ENCODE measurements around the gene SYNGR3.
A peak's percentile ranks its signal among the peaks of the same experiment; 100 is the strongest.

The SYNGR3 gene

GRCh38 chr16:2023092-2024031 is 33.6 kb downstream of the SYNGR3 start:
- H3K4me3 ChIP-seq (ENCODE audit: low read length in 2 of 2) = peak overlapping the region; percentile 60 to 63
- H3K27ac ChIP-seq (ENCODE audit: low read depth in 2 of 2, low read length in 2 of 2) = peak overlapping the region; percentile 69 to 82
- peaks cover 18 to 19% of the 10 kb centered on the region in 2 donors for H3K27me3 ChIP-seq (ENCODE audit: control insufficient read depth in 2 of 2, insufficient read depth in 2 of 2, low read length in 2 of 2)
- H3K36me3 ChIP-seq (ENCODE audit: control insufficient read depth in 2 of 2, insufficient read depth in 2 of 2, low read length in 2 of 2) = no peaks in the 10 kb centered on the region
- peak overlapping the region; percentile 56 to 65 for H3K9ac ChIP-seq (ENCODE audit: low read depth in 1 of 2, low read length in 2 of 2)
- H3K4me1 ChIP-seq (ENCODE audit: control insufficient read depth in 2 of 2, insufficient read depth in 2 of 2, low read length in 2 of 2) = peaks cover 17 to 30% of the 10 kb centered on the region in 2 donors
- no peaks in the 10 kb centered on the region for H3K9me3 ChIP-seq (ENCODE audit: control insufficient read depth in 2 of 2, low read length in 2 of 2)

DNA sequence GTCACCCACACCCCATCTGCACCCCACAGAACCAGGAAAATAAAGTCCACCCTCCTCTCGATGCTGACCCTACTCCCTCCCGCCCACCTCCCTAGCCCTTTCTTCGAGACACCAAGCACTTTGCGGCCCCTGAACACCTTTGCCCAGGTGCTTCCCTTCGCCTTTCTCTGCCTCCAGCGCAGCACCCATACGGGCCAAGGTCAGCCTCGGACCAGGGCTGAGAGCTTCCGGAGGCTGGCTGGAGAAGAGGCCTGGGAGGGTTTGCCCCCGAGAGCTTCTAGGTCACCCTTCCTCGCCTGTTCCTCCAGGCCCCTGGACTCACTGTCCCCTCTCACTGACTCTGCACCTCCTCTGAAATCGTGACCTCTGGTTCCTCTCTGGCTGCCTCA is 34.3 kb downstream of the SYNGR3 start:
- Histone ChIP-seq H3K4me1 (ENCODE audit: control insufficient read depth in 2 of 2, insufficient read depth in 2 of 2, low read length in 2 of 2) (peaks cover 17 to 32% of the 10 kb centered on the region in 2 donors), H3K27ac (ENCODE audit: low read depth in 2 of 2, low read length in 2 of 2) (peak overlapping the region; percentile 69 to 82), H3K4me3 (ENCODE audit: low read length in 2 of 2) (no peak overlapping the region), H3K27me3 (ENCODE audit: control insufficient read depth in 2 of 2, insufficient read depth in 2 of 2, low read length in 2 of 2) (peaks cover 14 to 16% of the 10 kb centered on the region in 2 donors), H3K36me3 (ENCODE audit: control insufficient read depth in 2 of 2, insufficient read depth in 2 of 2, low read length in 2 of 2) (no peaks in the 10 kb centered on the region), H3K9me3 (ENCODE audit: control insufficient read depth in 2 of 2, low read length in 2 of 2) (no peaks in the 10 kb centered on the region), H3K9ac (ENCODE audit: low read depth in 1 of 2, low read length in 2 of 2) (peak overlapping the region in 1 of 2 donors; percentile 56)

DNA sequence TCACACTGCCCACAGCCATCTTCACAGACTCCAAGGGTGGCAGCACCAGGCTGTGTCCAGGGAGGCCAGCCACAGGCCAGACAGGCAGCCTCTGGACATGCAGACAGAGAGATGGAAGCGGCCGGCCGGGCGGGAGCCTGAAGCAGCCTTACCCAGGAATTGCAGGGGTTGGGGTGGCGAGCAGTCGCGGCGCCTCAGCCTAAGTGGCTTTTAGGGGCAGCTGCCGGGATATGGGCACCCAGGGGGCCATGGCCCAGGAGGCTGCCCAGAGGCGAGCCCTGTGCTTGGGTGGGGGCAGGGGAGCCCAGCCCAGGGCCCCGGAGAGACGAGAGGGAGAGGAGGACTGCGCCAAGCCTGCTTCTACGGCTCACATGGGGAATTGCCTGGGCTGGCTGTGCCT is 35.5 kb downstream of the SYNGR3 start:
- Histone ChIP-seq H3K27ac (ENCODE audit: low read depth in 2 of 2, low read length in 2 of 2) (no peak overlapping the region), H3K27me3 (ENCODE audit: control insufficient read depth in 2 of 2, insufficient read depth in 2 of 2, low read length in 2 of 2) (peaks cover 4 to 5% of the 10 kb centered on the region in 2 donors), H3K9me3 (ENCODE audit: control insufficient read depth in 2 of 2, low read length in 2 of 2) (no peaks in the 10 kb centered on the region), H3K4me1 (ENCODE audit: control insufficient read depth in 2 of 2, insufficient read depth in 2 of 2, low read length in 2 of 2) (peaks cover 17 to 31% of the 10 kb centered on the region in 2 donors), H3K9ac (ENCODE audit: low read depth in 1 of 2, low read length in 2 of 2) (no peak overlapping the region), H3K4me3 (ENCODE audit: low read length in 2 of 2) (no peak overlapping the region), H3K36me3 (ENCODE audit: control insufficient read depth in 2 of 2, insufficient read depth in 2 of 2, low read length in 2 of 2) (peaks cover 2 to 4% of the 10 kb centered on the region in 2 donors)

DNA sequence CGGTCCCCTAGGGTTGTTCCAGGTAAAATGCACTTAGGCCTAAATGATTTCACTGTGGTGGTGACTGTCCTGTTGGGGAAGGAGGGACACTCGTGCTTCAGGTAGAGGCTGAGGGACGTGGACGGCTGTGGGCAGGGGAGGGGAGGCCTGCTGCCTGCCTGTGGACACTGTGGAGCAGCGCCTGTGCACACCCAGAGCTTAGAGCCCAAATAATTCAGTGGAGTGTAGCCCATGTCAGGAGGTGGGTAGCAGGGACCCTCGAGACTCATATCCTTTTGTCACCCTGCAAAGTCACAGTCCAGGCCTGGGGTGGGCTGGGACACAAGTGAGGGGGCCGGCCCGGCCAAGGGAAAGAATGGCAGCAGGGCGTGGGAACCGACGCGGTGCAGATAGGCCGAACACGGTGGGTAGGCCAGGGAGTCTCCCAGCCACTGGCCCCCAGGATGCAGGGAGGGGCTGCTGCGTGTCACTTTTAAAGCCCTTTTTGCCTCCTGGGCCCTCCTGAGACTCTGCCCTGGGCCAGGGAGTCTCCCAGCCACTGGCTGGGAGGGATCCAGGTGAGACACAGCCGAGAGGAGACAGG is 36.2 kb downstream of the SYNGR3 start:
- H3K27me3 ChIP-seq (ENCODE audit: control insufficient read depth in 2 of 2, insufficient read depth in 2 of 2, low read length in 2 of 2) = no peaks in the 10 kb centered on the region

DNA sequence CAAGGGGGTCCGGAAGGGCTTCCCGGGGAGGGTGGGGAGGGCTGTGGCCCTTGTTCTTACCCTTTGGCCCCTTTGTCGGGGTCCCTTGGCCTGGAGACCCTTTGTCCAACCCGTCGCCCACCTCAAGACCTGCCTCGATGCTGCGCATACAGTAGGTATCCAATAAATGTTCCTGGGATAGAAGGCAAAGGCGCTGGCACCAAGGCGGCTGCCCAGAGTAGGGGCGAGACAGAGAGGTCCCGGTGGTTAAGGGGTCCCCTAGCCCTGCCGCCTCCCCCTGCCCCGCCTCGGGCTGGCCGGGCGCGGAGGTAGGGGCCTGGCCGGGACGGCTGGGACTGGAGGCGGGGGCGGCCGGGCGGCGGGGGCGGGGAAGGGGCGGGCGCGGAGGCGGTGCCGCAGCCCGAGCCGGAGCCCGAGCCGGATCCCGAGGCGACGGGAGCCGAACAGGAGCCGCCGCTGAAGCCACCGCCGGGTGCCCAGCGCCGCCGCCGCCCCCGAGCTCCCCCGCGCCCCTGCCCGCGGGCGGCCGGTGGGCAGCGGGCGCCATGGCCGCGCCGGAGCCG is 36.8 kb downstream of the SYNGR3 start, which contains the start of gene NHERF2:
TSS of gene NHERF2 (plus strand) at position 442 of the 563 bp plus-strand sequence. CDS start at position 546, 104 bp downstream.
- H3K27ac ChIP-seq (ENCODE audit: low read depth in 2 of 2, low read length in 2 of 2) = peak within 1 kb of the TSS; percentile 21 to 56

More for the DNA sequence above, 36.2 kb downstream of the SYNGR3 start:
- peak overlapping the region in 1 of 2 donors; percentile 33 for H3K9ac ChIP-seq (ENCODE audit: low read depth in 1 of 2, low read length in 2 of 2)
- peaks cover 17 to 27% of the 10 kb centered on the region in 2 donors for H3K4me1 ChIP-seq (ENCODE audit: control insufficient read depth in 2 of 2, insufficient read depth in 2 of 2, low read length in 2 of 2)
- H3K4me3 ChIP-seq (ENCODE audit: low read length in 2 of 2) = peak overlapping the region; percentile 38 to 45
- H3K27ac ChIP-seq (ENCODE audit: low read depth in 2 of 2, low read length in 2 of 2) = peak overlapping the region in 1 of 2 donors; percentile 56
- no peaks in the 10 kb centered on the region for H3K9me3 ChIP-seq (ENCODE audit: control insufficient read depth in 2 of 2, low read length in 2 of 2)
- H3K36me3 ChIP-seq (ENCODE audit: control insufficient read depth in 2 of 2, insufficient read depth in 2 of 2, low read length in 2 of 2) = peaks cover 2 to 4% of the 10 kb centered on the region in 2 donors

GRCh38 chr16:2027024-2028010 is 37.5 kb downstream of the SYNGR3 start:
- Histone ChIP-seq H3K36me3 (ENCODE audit: control insufficient read depth in 2 of 2, insufficient read depth in 2 of 2, low read length in 2 of 2) (peaks cover 2 to 4% of the 10 kb centered on the region in 2 donors), H3K27me3 (ENCODE audit: control insufficient read depth in 2 of 2, insufficient read depth in 2 of 2, low read length in 2 of 2) (no peaks in the 10 kb centered on the region), H3K9ac (ENCODE audit: low read depth in 1 of 2, low read length in 2 of 2) (peak overlapping the region; percentile 56 to 68), H3K27ac (ENCODE audit: low read depth in 2 of 2, low read length in 2 of 2) (peak overlapping the region; percentile 21 to 52), H3K4me3 (ENCODE audit: low read length in 2 of 2) (peak overlapping the region; percentile 80 to 81), H3K9me3 (ENCODE audit: control insufficient read depth in 2 of 2, low read length in 2 of 2) (no peaks in the 10 kb centered on the region), H3K4me1 (ENCODE audit: control insufficient read depth in 2 of 2, insufficient read depth in 2 of 2, low read length in 2 of 2) (peaks cover 17 to 27% of the 10 kb centered on the region in 2 donors)

More for the DNA sequence above, 36.8 kb downstream of the SYNGR3 start, which contains the start of gene NHERF2:
- Histone ChIP-seq H3K9me3 (ENCODE audit: control insufficient read depth in 2 of 2, low read length in 2 of 2) (no peaks in the 10 kb centered on the region), H3K4me3 (ENCODE audit: low read length in 2 of 2) (peak within 1 kb of the TSS; percentile 80 to 81), H3K4me1 (ENCODE audit: control insufficient read depth in 2 of 2, insufficient read depth in 2 of 2, low read length in 2 of 2) (peaks cover 17 to 27% of the 10 kb centered on the region in 2 donors), H3K27me3 (ENCODE audit: control insufficient read depth in 2 of 2, insufficient read depth in 2 of 2, low read length in 2 of 2) (no peaks in the 10 kb centered on the region), H3K36me3 (ENCODE audit: control insufficient read depth in 2 of 2, insufficient read depth in 2 of 2, low read length in 2 of 2) (peaks cover 2 to 4% of the 10 kb centered on the region in 2 donors), H3K9ac (ENCODE audit: low read depth in 1 of 2, low read length in 2 of 2) (peak within 1 kb of the TSS; percentile 56 to 68)

- Histone ChIP-seq H3K27me3 (ENCODE audit: control insufficient read depth in 2 of 2, insufficient read depth in 2 of 2, low read length in 2 of 2) (no peaks in the 10 kb centered on the region), H3K9me3 (ENCODE audit: control insufficient read depth in 2 of 2, low read length in 2 of 2) (no peaks in the 10 kb centered on the region), H3K4me1 (ENCODE audit: control insufficient read depth in 2 of 2, insufficient read depth in 2 of 2, low read length in 2 of 2) (peaks cover 12 to 21% of the 10 kb centered on the region in 2 donors), H3K27ac (ENCODE audit: low read depth in 2 of 2, low read length in 2 of 2) (peak overlapping the region in 1 of 2 donors; percentile 13), H3K36me3 (ENCODE audit: control insufficient read depth in 2 of 2, insufficient read depth in 2 of 2, low read length in 2 of 2) (peaks cover 2 to 4% of the 10 kb centered on the region in 2 donors), H3K9ac (ENCODE audit: low read depth in 1 of 2, low read length in 2 of 2) (peak overlapping the region in 1 of 2 donors; percentile 56), H3K4me3 (ENCODE audit: low read length in 2 of 2) (peak overlapping the region; percentile 80 to 81)
Measured at GRCh38 chr16:2028146-2028545, 38.4 kb downstream of the SYNGR3 start.

GRCh38 chr16:2028620-2029220 is 39.0 kb downstream of the SYNGR3 start:
- peak overlapping the region in 1 of 2 donors; percentile 44 for H3K4me3 ChIP-seq (ENCODE audit: low read length in 2 of 2)
- no peak overlapping the region for H3K27ac ChIP-seq (ENCODE audit: low read depth in 2 of 2, low read length in 2 of 2)
- peaks cover 2 to 4% of the 10 kb centered on the region in 2 donors for H3K36me3 ChIP-seq (ENCODE audit: control insufficient read depth in 2 of 2, insufficient read depth in 2 of 2, low read length in 2 of 2)
- H3K9me3 ChIP-seq (ENCODE audit: control insufficient read depth in 2 of 2, low read length in 2 of 2) = no peaks in the 10 kb centered on the region
- H3K4me1 ChIP-seq (ENCODE audit: control insufficient read depth in 2 of 2, insufficient read depth in 2 of 2, low read length in 2 of 2) = peaks cover 11 to 21% of the 10 kb centered on the region in 2 donors
- no peaks in the 10 kb centered on the region for H3K27me3 ChIP-seq (ENCODE audit: control insufficient read depth in 2 of 2, insufficient read depth in 2 of 2, low read length in 2 of 2)
- H3K9ac ChIP-seq (ENCODE audit: low read depth in 1 of 2, low read length in 2 of 2) = no peak overlapping the region

DNA sequence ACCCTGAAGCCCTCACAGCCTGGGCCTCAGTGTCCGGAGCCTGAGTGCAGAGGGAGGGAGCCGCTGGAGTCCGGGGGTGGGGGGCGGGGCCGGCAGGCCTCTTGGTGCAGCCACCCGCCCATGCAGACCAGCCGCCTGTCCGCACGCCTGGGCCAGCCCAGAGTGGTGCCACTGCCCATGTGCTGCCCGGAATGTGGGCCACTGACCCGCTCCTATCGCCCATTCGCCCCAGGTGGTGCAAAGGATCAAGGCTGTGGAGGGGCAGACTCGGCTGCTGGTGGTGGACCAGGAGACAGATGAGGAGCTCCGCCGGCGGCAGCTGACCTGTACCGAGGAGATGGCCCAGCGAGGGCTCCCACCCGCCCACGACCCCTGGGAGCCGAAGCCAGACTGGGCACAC is 39.6 kb downstream of the SYNGR3 start:
- no peaks in the 10 kb centered on the region for H3K9me3 ChIP-seq (ENCODE audit: control insufficient read depth in 2 of 2, low read length in 2 of 2)
- H3K27me3 ChIP-seq (ENCODE audit: control insufficient read depth in 2 of 2, insufficient read depth in 2 of 2, low read length in 2 of 2) = no peaks in the 10 kb centered on the region
- peaks cover 8 to 25% of the 10 kb centered on the region in 2 donors for H3K4me1 ChIP-seq (ENCODE audit: control insufficient read depth in 2 of 2, insufficient read depth in 2 of 2, low read length in 2 of 2)
- no peak overlapping the region for H3K27ac ChIP-seq (ENCODE audit: low read depth in 2 of 2, low read length in 2 of 2)
- no peak overlapping the region for H3K4me3 ChIP-seq (ENCODE audit: low read length in 2 of 2)
- H3K36me3 ChIP-seq (ENCODE audit: control insufficient read depth in 2 of 2, insufficient read depth in 2 of 2, low read length in 2 of 2) = peaks cover 2 to 4% of the 10 kb centered on the region in 2 donors
- H3K9ac ChIP-seq (ENCODE audit: low read depth in 1 of 2, low read length in 2 of 2) = no peak overlapping the region
